ENCODE measurements around the gene DSCAML1.
"Not testable (repeated sequence)": the region's sequence is repeated elsewhere in the genome, so short reads cannot be mapped to it uniquely, and the experiment has no call there.

DSCAML1 gene

GRCh38 chr11:117817368-117818040 is 20.5 kb upstream of the DSCAML1 start:
- peak; percentile 88 for DNase-seq (ENCODE audit: low spot score)

GRCh38 chr11:117816846-117817367 is 19.9 kb upstream of the DSCAML1 start:
- no peak for DNase-seq (ENCODE audit: low spot score)

GRCh38 chr11:117816151-117816741 is 19.2 kb upstream of the DSCAML1 start:
- DNase-seq (ENCODE audit: low spot score), result no peak

GRCh38 chr11:117815262-117815803 is 18.3 kb upstream of the DSCAML1 start:
- peak; percentile 67 for DNase-seq (ENCODE audit: low spot score)

GRCh38 chr11:117814766-117815261 is 17.8 kb upstream of the DSCAML1 start:
- no peak for DNase-seq (ENCODE audit: low spot score)

GRCh38 chr11:117814204-117814765 is 17.3 kb upstream of the DSCAML1 start:
- DNase-seq (ENCODE audit: low spot score), result no peak

GRCh38 chr11:117810056-117810451 is 13.0 kb upstream of the DSCAML1 start:
- not testable (repeated sequence) for DNase-seq (ENCODE audit: low spot score)

- peak; percentile 91 for DNase-seq (ENCODE audit: low spot score)
Observed at GRCh38 chr11:117809236-117810055, 12.4 kb upstream of the DSCAML1 start.

GRCh38 chr11:117808784-117809183 is 11.8 kb upstream of the DSCAML1 start:
- DNase-seq (ENCODE audit: low spot score), result no peak

- DNase-seq (ENCODE audit: low spot score), result peak; percentile 83
Observed at GRCh38 chr11:117807482-117808327, 10.7 kb upstream of the DSCAML1 start.

GRCh38 chr11:117806846-117807245 is 9.8 kb upstream of the DSCAML1 start:
- DNase-seq (ENCODE audit: low spot score), result no peak

GRCh38 chr11:117805045-117805444 is 8.0 kb upstream of the DSCAML1 start:
- no peak for DNase-seq (ENCODE audit: low spot score)

GRCh38 chr11:117803896-117804295 is 6.9 kb upstream of the DSCAML1 start:
- no peak for DNase-seq (ENCODE audit: low spot score)

- no peak for DNase-seq (ENCODE audit: low spot score)
Observed at GRCh38 chr11:117799634-117800033, 2.6 kb upstream of the DSCAML1 start.

- DNase-seq (ENCODE audit: low spot score), result no peak
Observed at GRCh38 chr11:117796456-117796871, 552 bp downstream of the DSCAML1 start.

- DNase-seq (ENCODE audit: low spot score), result no peak
Observed at GRCh38 chr11:117795638-117796455, 1.2 kb downstream of the DSCAML1 start.

- no peak for DNase-seq (ENCODE audit: low spot score)
Observed at GRCh38 chr11:117794772-117795629, 2.0 kb downstream of the DSCAML1 start.

- DNase-seq (ENCODE audit: low spot score), result peak; percentile 67
Observed at GRCh38 chr11:117794135-117794534, 2.9 kb downstream of the DSCAML1 start.

- no peak for DNase-seq (ENCODE audit: low spot score)
Observed at GRCh38 chr11:117793583-117793982, 3.4 kb downstream of the DSCAML1 start.

Measured in Ammon's horn (tissue), 1 donor.